Stimulated activated CD8-positive, alpha-beta memory T cell treated with anti-CD3 and anti-CD28 coated beads, Interleukin-15, amount 100 ng/mL, for 1 hour (primary cell): ENCODE data around the gene ADNP2.
A peak's percentile ranks its signal among the peaks of the same experiment; 100 is the strongest.

Source experiments
- DNase-seq: peaks from one replicate; pipeline ENCODE4 v3.0.0-alpha.2; 2020; ENCODE audit warnings: low read depth

ADNP2 gene

DNA sequence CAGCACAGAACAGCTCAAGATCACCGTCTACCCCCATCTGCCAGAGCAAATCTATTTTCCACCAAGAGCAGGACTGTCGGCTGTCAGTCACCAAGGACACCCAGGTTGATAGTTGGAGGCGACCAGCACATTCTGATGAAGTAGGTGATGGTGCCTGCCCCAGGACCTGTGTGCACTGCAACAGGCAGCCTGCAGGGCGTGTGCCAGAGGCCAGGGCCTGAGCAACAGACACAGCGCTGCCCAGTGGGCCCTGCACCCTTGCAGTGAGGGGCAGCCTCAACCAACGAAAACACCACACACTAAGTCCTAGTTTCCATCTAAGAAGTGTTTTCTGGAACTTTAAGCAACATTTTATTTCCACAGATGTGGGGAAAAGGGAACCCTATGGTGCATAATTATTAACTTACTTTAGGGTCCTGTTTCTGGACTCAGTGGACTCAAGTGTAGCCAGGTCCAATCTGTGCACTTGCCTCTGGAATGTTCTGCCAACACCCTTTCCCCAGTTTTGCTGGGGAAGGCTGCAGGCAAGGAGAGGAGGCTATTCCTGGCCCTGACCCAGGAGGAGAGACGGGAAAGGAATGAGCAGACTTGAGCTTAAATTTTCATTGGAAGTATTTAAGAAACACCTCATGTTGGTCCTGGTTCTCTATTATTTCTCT is 61.5 kb downstream of the ADNP2 start:
- no peak for DNase-seq

DNA sequence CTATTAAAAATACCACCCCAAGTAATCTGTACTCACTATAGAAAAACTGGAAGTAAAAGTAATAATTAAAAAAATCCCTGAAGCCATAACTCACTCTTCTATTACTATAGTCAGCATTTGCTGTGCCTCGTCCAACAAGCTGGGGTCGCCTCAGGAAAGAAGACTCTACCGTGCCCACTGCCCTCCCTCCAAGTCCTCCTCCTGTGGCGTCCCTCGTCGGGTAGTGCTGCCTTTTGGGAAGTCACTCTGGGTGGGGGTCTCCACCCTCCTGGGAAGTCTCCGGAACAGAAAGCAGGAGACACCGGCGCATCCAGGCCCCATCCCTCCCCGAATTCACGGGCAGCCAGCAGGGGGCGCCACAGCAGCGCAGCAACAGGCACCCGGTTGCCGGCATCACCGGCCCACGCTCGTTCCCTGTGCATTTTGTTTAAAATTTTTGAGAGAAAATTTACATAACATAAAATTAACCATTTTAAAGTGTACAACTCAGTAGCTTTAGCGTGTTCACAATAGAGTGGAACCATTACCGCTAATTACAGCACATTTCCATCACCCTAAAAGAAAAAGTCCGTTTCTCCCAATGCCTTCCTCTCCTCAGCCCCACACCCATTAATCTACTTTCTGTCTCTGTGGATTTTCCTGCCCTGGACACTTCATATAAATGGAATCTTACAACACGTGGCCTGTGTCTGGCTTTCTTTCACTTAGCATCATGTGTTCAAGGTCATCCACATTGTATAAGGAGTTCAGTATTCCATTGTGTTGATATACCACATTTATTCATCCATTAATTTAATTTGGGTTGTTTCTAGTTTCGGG is 62.2 kb downstream of the ADNP2 start:
- DNase-seq: no peak

DNA sequence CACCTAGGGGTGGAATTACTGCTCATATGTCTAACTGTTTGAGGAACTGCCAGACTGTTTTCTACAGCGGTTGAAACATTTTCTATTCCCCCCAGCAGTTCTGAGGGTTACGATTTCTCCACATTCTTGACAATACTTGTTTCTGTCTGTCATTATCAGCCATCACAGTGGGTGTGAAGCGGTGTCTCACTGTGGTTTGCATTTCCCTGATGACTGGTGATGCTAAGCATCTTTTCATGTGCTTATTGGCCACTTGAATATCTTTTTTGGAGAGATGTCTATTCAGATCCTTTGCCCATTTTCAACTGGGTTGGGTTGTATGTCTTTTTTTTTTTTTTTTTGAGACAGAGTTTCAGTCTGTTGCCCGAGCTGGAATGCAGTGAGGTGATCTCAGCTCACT is 63.0 kb downstream of the ADNP2 start:
- DNase-seq: no peak

GRCh38 chr18:80173060-80173459 is 64.0 kb downstream of the ADNP2 start:
- DNase-seq: no peak

DNA sequence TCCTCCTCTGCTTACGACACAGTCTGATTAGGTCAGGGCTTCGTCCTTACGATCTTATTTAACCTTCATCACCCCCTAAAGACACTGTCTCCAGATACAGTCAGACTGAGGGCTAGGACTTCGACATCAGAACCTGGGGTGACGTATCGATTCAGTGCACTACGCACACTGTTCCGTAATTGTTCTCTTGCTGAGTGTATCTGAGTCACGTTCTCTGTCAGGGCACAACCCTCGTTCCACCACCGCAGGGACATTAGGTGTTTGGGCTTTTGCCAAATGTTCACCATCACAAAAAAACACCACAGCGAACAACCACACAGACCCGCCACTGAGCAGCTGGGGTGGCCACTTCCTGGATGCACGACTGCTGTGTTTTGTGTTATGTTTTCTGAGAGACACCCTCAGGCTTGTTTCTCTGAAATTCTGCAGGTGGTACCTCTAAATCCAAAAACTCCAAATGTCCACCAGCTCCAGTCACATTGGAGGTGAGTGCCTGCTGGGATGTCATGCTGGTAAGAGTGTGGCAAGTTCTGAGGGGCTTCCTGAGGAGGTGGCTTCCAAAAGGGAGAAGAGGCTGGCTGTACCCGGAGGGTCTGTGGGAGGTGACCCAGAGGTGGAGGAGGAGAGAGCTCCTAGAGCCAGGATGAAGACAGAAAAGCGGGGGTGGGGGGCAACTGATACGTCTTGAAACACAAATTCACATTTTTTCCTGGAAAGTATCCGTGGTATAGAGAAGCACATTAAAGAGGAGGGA is 66.6 kb downstream of the ADNP2 start:
- DNase-seq: peak; percentile 13

DNA sequence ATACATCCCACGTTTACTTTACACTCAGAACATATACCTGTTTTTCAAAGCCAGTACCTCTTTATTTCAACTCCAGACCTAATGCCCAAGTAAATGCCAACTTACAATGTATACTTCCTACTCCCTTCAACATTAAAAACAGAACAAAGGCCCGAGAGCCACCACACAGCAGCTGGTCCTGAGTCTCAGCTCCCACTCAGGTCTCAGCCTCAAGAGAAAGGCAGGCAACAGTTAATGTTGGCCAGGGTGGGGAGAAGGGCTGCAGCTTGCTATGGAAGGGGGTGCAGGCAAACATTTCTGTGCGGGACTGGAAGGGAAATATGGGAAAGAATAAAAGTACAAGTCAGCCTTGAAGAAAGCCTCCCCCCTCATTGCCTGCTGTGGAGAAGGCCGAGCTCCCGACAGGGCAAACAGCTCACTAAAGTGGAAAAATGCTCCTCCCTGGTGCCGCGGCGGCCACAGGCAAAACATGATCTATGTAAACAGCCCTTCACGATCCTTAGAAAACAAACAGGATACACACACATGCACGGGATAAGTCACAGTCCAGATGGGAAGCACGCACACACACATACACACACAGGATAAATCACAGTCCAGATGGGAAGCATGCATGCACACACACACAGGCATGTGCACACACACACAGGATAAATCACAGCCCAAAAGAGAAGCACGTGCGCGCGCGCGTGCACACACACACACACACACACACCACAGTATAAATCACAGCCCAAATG is 67.4 kb downstream of the ADNP2 start:
- no peak for DNase-seq

DNA sequence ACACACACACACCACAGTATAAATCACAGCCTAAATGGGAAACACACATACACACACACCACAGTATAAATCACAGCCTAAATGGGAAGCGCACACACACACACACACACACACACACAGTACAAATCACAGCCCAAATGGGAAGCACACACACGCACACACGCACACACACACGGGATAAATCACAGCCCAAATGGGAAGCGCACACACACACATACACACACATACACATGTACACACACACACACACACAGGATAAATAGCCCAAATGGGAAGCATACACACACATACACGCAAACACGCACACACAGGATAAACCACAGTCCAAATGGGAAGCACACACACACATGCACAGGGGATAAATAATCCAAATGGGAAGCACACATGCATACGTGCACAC is 68.1 kb downstream of the ADNP2 start:
- no peak for DNase-seq

DNA sequence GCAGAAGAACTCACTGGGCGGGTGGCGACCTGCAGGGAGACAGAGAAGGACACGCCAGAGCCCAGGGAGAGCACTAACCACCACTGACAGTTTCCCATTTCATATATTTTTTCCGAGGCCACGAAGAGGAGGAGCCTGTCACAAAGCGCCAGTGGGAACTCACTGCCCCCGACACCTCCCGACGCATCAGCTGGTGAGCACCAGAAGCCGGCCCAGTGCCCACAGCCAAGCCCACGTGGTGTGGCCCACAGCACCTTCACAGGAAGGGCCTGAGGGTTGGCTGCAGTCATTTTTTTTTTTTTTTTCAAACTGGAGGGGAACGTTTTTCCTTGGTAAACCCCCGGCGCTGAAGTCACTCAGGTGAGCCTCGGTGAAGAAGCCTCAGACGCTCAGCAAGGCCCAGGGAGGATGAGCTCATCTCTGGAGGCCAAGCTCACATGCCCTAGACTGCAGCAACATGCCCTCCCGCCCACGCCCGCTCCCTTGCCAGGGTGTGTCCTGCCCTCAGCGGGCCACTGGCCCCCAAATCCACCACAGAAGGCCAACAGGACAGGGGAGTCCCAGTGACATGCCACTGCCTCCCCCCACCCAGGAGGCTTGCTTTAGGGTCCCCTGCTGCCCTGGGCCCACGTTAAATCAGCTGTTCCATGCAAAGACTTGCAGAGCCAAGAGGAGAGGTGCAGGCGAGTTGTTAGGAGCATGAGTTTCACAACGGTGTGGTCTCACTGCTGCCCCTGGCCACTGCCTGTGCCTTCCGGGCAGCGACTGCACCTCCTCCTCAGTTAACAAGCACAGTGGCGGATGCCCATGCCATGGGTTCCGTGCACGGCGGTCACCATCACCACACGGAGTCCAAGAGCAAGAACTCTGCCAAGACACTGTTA is 70.1 kb downstream of the ADNP2 start:
- no peak for DNase-seq

GRCh38 chr18:80179857-80180558 is 70.9 kb downstream of the ADNP2 start:
- DNase-seq: no peak

GRCh38 chr18:80180778-80181564 is 71.9 kb downstream of the ADNP2 start:
- no peak for DNase-seq

GRCh38 chr18:80181642-80182461 is 72.8 kb downstream of the ADNP2 start:
- no peak for DNase-seq

- no peak for DNase-seq
These were observed 73.8 kb downstream of the ADNP2 start for GRCh38 chr18:80182855-80183254.

GRCh38 chr18:80183273-80184050 is 74.4 kb downstream of the ADNP2 start:
- DNase-seq: no peak

- DNase-seq: no peak
These were observed 75.2 kb downstream of the ADNP2 start for GRCh38 chr18:80184243-80184772.

GRCh38 chr18:80185545-80185944 is 76.5 kb downstream of the ADNP2 start:
- no peak for DNase-seq

DNA sequence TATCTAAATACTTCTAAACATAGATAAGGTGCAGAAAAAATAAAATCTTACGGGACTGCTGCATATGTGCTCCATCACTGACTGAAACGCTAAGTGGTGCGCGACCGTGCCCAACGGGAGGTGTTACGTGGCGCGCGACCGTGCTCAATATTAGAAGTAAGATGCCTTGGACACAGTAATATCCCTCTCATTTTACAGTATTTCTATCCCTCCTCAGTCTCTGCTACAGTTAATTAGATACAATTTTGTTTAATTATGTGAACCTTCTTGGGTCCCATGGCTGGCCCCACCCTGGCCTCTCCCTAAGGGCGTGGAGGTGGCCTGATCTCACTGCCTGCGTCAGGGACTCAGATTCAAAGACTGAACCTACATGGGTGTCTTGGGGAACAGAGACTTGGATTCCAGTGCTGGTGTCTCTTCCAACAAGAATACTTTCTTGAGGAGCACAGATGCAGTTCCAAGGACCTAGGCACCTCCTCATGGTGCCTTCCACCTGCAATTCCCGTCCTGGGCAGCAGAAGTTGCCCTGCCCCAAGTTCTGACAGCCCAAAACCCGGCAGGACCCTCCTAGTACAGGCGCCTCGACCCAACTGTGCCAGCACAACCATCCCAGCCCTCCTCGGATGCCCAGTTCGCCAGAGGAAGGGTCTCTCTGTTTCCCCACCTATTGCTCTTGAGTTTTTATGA is 79.0 kb downstream of the ADNP2 start:
- DNase-seq: no peak
